Measurements from ENCODE around the gene PFDN2.
"Not testable (repeated sequence)": the region's sequence is repeated elsewhere in the genome, so short reads cannot be mapped to it uniquely, and the experiment has no call there.

Gene PFDN2

GRCh38 chr1:161079436-161080110 is 38.3 kb downstream of the PFDN2 start:
- DNase-seq, result no peak

GRCh38 chr1:161077426-161077825 is 40.4 kb downstream of the PFDN2 start:
- DNase-seq, result no peak

GRCh38 chr1:161076410-161076809 is 41.4 kb downstream of the PFDN2 start:
- DNase-seq, result no peak

- DNase-seq, result no peak
These were observed 43.0 kb downstream of the PFDN2 start for GRCh38 chr1:161074676-161075368.

DNA sequence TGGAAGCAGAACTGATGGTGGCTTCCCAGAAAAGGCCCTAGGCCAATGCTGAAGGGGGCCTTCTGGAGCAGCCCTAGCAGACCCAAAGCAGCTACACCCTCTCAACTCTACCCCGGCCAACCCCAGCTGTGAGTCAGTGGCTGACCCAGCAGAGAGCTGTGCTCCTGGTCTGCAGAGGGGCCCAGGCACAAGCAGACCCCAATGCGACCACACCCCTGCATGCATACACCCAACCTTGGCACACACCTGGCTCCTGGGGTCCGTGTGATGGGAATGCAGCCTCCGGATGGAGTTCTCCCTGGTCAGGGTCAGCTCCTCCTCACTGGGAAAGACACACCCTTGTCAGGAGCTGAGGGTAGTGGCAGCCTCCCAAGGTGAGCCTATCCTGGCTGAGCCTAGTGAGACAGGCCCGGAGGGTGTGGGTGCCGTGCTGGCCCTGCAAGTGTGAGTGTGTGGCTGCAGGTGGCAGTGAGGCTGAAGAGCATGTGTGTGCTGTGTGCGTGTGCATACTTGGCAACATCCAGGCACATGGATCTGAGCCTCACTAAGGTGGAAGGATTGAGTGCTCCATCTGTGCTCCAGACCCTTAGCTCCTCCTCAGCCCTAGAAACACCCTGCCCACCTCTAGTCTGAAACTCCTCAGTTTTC is 44.2 kb downstream of the PFDN2 start:
- no peak for DNase-seq

DNA sequence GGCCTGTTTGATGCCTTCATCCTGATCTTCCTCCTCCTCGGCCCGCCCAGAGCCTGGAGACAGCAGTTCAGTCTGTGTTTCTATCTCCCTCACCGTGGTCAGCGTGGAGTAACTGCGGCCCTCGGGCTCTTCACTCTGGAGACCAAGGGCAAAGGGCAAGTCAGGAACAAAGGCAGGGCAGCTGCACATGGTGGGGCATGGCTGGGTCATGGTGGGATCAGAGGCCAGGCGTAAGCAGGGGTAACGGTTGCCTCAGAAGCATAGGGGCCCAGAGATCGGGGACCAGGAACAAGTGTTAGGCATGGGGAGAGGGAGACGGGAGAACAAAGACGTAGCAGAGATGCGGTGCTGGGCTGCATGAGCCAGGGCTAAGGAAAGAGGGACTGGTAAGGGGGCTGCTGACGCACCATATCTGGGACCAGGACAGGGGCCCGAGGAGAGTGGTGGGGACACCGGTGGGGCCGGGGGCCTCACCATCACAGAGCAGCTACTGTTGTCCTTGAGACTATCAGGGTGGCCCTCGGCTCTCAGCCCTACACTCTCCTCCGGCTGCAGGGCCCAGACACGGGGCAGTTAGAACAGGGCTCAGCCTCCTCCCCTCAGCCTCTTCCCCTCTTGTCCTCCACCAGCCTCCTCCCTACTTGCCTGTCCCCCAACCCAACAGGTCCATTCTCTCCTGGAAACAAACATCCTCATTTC is 44.9 kb downstream of the PFDN2 start:
- DNase-seq, result no peak

- peak; percentile 43 for DNase-seq
These were observed 45.9 kb downstream of the PFDN2 start for GRCh38 chr1:161071886-161072371.

- no peak for DNase-seq
These were observed 47.1 kb downstream of the PFDN2 start for GRCh38 chr1:161070761-161071160.

DNA sequence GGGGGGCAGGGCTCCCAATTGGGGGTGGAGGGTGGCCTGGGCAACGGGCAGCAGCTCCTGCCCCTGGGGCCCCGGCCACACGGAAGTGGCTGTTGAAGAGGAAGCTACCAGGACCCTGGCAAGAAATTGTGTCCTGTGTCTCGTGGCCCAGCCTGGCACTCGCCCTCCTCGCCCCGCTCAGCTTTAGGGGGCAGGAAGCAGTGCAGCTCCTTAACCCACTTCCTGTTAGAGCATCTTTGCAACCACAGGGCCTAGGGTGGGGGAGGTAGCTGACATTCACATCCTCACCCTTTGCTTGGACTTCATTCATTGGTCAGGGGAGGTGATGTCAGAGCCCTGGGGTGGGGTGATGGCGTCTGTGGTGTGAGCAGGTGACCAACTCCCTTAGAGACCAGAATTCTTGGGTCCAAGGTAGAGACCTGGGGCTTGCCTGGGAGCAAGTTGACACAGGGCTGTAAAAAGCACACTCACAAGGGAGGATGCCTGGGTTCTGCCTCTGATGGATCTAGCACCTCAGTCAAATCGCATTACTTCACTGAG is 48.0 kb downstream of the PFDN2 start, which contains the start of gene ARHGAP30:
Gene ARHGAP30, minus strand, starts transcription at position 161 of the 540 bp plus-strand sequence. CDS start 267 bp downstream, outside the sequence.
- peak; percentile 75 for DNase-seq

- no peak for DNase-seq
These were observed 48.6 kb downstream of the PFDN2 start for GRCh38 chr1:161069241-161069640.

- DNase-seq, result peak; percentile 79
These were observed 49.3 kb downstream of the PFDN2 start for GRCh38 chr1:161068306-161069234.

GRCh38 chr1:161066694-161067093 is 51.1 kb downstream of the PFDN2 start:
- no peak for DNase-seq

GRCh38 chr1:161065681-161066080 is 52.2 kb downstream of the PFDN2 start:
- not testable (repeated sequence) for DNase-seq

- not testable (repeated sequence) for DNase-seq
These were observed 53.9 kb downstream of the PFDN2 start for GRCh38 chr1:161063936-161064335.

DNA sequence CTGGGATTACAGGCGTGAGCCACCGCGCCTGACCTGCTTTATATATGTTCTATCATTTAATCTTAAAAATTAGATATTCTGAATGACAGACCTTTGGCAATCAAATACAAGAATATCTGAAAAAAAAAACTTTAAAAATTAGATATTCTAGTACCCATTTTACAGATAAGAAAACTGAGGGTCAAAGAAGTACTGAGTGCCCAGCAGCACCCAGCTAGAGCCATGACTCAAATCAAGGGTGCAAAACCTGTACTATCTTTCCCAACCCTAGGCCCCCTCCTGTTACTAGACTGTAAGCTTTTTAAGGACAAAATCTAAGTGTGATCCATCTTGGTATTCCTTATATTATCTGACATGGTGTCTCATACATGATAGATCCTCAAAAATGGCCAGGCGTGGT is 56.4 kb downstream of the PFDN2 start:
- no peak for DNase-seq

- DNase-seq, result no peak
These were observed 58.5 kb downstream of the PFDN2 start for GRCh38 chr1:161059293-161059692.

GRCh38 chr1:161054805-161055204 is 63.0 kb downstream of the PFDN2 start:
- no peak for DNase-seq

DNA sequence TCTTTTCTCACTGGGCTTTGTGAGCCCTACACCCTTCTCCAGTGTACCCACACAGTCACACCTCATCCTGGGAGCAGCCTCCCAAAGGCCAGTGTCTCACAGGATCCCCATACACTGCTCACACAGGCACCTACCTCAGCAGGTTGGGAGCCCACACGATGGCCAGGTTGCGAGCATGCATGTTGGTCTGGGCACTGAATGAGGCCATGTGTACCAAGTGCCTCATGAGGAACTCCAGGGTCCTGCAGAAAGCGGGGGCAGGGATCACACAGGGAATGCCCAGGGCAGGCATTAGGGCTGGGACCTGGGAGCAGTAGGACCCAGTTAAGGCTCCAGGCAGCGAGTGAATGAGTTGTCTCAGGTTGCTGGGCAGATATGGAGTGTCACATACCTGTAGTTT is 63.6 kb downstream of the PFDN2 start:
- no peak for DNase-seq

DNA sequence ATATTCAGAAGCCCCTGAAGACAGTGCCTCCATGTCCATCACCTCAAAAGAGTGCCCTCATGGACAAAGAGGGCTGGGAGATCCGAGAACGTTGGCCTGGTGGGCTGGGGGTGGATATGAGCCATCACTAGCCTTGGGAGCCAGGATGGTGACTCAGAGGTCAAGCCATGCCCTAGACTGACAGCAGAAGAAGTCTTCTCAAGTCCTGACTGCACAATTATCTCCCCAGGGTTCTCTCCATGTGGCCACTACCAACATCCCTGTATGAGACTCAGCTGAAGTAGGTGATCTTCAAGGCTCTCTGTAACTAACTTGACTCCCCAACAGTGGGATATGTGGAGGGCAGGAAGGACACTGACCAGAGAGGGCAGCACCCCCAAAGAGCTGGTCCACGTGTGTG is 64.9 kb downstream of the PFDN2 start:
- DNase-seq, result no peak

DNA sequence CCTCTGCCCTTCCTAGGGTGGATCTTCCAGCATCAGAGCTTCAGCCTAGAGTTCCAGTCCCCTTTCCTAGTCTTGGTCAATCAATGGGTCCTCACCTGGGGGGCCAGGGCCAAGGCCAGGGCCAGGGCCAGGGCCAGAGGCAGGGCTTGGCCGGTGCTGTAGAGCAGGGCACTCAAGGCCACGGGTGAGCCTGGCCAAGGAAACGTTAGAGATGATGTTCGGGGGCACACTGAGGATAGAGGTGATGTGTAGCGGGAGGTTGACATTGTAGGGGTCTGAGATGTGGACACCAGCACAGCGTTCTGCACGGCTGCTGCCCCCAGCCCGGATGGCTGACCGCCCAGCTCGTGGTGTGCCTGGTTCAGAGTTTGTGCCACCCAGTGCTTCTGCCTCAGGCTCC is 66.6 kb downstream of the PFDN2 start:
- no peak for DNase-seq
